HL-60/S4 treated with retinoic acid at 250 ng/mL for 4 days and 3 days (cell line): ENCODE data around the gene RHAG.
"Not testable (repeated sequence)": the region's sequence is repeated elsewhere in the genome, so short reads cannot be mapped to it uniquely, and the experiment has no call there.

Source experiments
- in situ Hi-C: fragments of 300-500 bp; cut with MboI; formaldehyde crosslinking; loops from 2 replicates; pipeline ENCODE4 v1.7.0; 2022; ENCODE audit warnings: low sequenced_read_pairs

The RHAG gene

GRCh38 chr6:49637350-49637731 is 702 bp upstream of the RHAG start:
- in situ Hi-C loops: no loop called here

- in situ Hi-C loops: no loop called here
These were observed 494 bp downstream of the RHAG start for GRCh38 chr6:49635978-49636712.

GRCh38 chr6:49635480-49635879 is 1.2 kb downstream of the RHAG start:
- in situ Hi-C loops: no loop called here

- in situ Hi-C loops: no loop called here
These were observed 1.8 kb downstream of the RHAG start for GRCh38 chr6:49634836-49635218.

- in situ Hi-C loops: no loop called here
These were observed 2.4 kb downstream of the RHAG start for GRCh38 chr6:49634092-49634835.

GRCh38 chr6:49633541-49633940 is 3.1 kb downstream of the RHAG start:
- in situ Hi-C loops: no loop called here

GRCh38 chr6:49632727-49633126 is 3.9 kb downstream of the RHAG start:
- in situ Hi-C loops: no loop called here

- in situ Hi-C loops: not testable (repeated sequence)
These were observed 7.1 kb downstream of the RHAG start for GRCh38 chr6:49629485-49630088.

- in situ Hi-C loops: no loop called here
These were observed 9.8 kb downstream of the RHAG start for GRCh38 chr6:49626811-49627210.

- in situ Hi-C loops: no loop called here
These were observed 18.4 kb downstream of the RHAG start for GRCh38 chr6:49618257-49618656.

- in situ Hi-C loops: not testable (repeated sequence)
These were observed 22.5 kb downstream of the RHAG start for GRCh38 chr6:49614144-49614543.

GRCh38 chr6:49609285-49609684 is 27.4 kb downstream of the RHAG start:
- in situ Hi-C loops: no loop called here

- in situ Hi-C loops: not testable (repeated sequence)
These were observed 28.4 kb downstream of the RHAG start for GRCh38 chr6:49608275-49608674.

GRCh38 chr6:49607391-49607982 is 29.2 kb downstream of the RHAG start:
- in situ Hi-C loops: no loop called here

- in situ Hi-C loops: no loop called here
These were observed 29.8 kb downstream of the RHAG start for GRCh38 chr6:49606721-49607390.

GRCh38 chr6:49604080-49604479 is 32.6 kb downstream of the RHAG start:
- in situ Hi-C loops: not testable (repeated sequence)

- in situ Hi-C loops: not testable (repeated sequence)
These were observed 49.4 kb downstream of the RHAG start for GRCh38 chr6:49587262-49587661.

GRCh38 chr6:49582529-49582928 is 54.1 kb downstream of the RHAG start:
- in situ Hi-C loops: no loop called here

- in situ Hi-C loops: no loop called here
These were observed 57.0 kb downstream of the RHAG start for GRCh38 chr6:49579649-49580048.

- in situ Hi-C loops: no loop called here
These were observed 60.0 kb downstream of the RHAG start for GRCh38 chr6:49576618-49577017.

- in situ Hi-C loops: no loop called here
These were observed 66.1 kb downstream of the RHAG start for GRCh38 chr6:49570474-49571079.
